GM21367 (cell line): ENCODE measurements around the gene TFEB.

Experiments
- ATAC-seq: cut with Tn5 transposase; IDR thresholded peaks from one replicate; pipeline ENCODE4 v1.9.1; 2021; ENCODE audit not compliant: unreplicated experiment

Gene TFEB

DNA sequence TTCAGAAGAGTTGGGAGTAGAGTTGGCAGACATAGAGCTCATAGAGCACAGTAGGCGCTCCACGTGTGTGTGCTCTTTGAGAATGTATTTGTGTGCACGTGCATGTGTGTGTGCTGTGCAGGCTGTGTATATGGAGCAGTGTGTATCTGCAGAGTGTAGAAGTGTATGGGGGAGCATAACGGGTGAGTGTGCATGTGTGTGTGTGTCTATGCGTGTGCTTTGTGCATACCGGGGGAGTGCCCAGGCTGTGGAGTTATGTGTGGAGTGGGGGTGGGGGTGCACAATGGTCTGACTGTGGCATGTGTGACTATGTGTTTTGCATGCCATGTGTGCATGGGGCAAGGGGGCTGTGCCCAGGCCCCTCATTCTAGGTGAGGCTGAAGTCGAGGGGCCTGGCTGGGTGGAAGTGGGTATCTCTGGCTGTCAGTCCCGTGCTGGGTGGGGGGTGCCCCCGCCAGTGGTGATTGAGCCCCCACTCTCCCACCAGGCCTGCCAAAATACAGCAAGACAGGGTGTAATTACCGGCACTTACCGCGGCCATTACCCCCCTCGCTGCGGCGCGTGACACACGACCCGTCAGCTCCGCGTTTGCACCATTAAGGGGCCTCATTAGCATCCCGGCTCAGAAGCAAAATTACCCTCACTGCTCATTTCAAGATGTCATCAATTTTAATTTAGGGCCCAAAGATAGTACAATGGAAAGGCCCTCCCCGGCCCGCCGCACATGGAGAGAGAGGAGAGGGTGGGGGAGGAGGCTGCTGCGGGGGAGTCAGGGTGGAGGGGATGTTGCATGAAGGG is 58.1 kb downstream of the TFEB start:
- no peak for ATAC-seq

GRCh38 chr6:41676431-41676830 is 59.0 kb downstream of the TFEB start:
- no peak for ATAC-seq

GRCh38 chr6:41675992-41676391 is 59.4 kb downstream of the TFEB start:
- ATAC-seq = no peak

DNA sequence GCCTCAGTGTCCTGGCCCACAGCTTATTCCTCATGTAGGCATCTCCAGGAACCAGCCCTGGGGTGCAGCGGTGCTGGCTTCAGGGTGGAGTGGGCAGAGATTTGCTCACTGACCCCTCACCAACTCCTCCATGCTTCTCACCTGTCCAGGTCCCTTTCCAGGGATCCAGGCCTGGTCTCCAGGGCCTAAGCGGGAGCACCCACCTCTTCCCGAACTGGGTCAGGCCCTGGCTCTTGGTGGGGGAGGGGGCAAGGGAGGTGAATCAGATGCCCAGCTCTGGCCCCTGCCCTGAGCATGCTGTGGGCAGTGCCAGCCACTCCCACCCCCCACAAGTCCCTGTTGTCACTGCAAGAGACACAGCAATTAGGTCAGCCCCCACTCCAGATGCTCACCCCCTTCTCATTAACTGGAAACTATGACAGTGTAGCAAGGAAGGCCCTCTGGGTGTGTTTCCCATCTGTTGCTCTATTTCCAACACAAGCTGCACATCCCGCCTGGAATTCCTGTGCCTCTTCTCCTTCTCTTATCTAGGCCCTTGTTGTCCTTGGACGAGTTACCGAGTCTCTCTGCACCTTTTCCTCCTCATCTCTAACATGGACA is 60.1 kb downstream of the TFEB start:
- ATAC-seq = no peak

DNA sequence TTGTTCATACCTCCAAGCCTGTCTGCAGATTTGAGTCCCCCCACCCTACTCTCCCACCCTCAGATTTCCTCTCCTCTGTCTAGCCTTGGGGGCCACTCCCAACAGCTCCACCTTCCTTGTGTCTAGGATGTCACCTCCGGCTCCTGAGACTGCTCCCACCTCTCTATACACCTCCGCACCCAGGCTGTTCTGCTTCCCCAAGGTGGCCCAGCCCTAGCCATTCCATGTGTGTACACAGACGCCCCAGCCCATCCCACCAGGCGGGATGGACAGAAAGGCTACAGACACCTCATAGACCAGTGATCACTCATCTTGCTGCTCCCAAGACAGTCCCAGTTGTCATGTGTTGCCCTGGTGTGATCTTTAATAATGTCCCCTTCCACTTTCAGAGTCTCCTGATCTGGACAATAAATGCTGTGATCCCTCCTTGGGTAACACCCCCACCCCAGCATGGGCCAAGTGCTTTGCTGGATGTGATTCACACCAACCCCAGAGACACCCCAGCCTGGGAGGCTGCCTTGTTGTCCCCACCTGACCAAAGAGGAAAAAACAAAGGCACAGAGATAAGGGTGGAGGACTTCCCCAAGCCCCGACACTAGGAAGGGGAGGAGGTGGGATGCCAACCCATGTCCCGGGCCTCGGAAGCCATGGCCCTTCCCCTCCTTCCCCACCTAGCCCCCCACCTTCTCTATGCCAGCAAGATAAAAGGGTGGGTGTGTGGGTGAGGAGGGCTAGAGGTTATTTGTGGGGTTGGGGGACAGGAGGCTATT is 61.0 kb downstream of the TFEB start:
- no peak for ATAC-seq

DNA sequence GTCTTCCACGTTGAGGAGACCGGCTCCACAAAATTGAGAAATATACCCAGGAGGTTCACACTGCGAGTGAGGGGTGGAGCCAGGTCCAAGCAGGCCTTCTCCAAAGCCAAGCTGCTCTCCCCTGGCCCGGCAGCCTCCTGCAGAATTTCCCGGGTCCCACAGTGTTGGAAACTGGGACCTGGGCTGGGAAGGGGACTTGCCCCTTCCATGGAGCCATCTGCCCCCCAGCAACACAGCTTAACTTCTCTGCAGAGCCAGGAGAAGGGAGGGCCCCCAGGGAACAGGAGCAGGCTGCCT is 61.8 kb downstream of the TFEB start:
- no peak for ATAC-seq

DNA sequence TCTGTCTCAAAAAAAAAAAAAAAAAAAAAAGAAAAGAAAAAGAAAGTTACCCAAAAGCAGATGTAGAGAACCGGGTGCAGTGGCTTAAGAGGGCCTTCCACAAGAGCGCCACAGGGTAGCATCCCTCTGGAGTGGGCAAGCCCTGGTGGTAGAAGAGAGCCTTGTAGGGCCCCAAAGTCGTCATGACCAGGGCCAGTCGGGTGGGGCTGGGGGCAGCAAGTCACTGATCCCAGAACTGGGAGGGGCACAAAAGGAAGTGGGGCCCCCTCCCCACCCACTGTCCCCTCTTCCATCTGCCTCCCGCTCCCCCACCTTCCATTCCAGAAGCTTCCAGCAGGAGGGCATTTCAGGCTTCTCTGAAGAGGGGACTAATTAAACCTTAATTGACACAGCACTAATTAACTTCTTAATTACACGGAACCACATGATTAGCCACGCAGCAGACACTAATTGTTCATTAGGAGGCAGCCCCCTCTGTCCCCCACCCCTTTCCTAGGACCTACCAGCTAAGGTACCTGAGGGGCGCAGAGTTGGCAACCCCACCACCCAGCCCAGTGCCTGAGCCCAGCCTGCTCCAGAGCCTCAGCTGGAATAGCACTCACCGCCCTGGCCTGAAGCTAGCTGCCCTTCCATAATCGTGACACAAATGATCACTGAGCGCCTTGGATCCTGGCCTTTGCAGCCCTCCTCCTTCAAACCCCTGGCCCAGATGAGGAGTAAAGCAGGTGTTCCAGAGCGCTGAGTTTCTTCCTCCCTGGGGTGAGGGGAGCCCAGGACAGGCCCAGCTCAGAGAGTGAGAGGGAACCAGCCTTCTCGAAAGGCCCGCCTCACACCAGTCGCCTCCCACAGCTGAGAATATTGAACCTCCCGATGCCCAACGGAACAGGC is 62.3 kb downstream of the TFEB start:
- ATAC-seq = no peak

DNA sequence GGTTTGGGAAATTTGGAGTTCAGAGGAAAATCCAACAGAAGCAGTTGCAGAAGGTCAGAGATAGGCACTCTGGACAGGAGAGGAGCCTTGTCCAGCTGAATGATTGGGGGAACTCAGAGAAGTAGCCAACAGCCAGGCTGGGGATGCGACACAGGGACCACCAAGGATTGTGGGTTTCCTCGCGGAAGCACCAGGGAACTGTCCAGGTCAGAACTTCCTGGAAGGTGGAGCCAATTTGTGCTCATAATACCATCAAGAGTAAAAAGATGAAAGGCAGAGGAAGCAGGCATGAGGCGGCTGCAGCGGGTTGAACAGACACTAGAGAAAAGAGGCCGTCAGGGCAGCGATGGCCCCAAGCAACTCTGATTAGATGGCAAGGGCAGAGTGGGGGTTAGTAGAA is 63.4 kb downstream of the TFEB start:
- no peak for ATAC-seq

GRCh38 chr6:41671376-41671775 is 64.0 kb downstream of the TFEB start:
- no peak for ATAC-seq

DNA sequence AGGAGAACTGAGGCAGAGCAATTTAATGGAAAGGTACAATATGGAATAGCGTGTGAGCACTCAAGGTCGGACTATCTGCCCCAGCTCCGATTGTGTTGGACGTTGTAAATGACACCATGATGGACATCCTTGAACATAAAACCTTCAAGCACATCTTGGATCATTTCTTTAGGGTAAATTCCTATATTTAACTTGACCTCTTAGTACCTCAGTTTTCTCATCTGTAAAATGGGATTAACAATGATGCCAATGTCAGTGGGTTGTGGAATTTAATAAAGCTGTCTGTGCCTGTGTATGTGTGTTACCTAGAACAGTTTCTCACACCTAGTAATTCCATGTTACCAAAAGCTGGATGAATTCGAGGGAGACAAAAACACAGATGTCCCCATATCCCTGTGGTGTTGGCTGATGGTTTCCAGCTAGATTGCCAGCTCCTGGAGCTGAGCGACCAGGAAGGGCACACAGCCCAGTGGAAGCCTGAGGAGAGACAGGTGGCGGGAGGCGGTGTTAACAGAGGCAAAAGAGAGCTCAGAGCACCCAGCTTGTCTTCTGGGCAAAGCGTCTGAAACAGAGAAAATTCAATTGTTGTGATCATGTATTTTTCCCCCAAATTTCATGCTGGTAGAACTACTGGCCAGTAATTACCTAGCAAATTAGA is 64.6 kb downstream of the TFEB start:
- no peak for ATAC-seq

DNA sequence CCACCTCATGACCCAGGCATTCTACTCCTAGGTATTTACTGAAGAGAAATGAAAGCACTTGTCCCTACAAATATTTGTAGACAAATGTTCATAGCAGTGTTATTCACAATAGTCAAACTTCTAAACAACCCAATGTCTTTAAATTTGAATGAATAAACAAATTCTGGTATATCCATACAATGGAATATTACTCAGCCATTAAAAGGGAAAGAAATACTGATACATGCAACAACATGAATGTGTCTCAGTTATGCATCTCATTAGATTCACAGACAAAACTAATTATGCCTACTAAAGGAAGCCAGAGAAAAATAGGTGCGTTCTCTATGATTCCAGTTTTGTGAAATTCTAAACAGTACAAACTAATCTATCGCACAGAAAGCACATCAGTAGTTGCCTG is 66.4 kb downstream of the TFEB start:
- no peak for ATAC-seq

- ATAC-seq = no peak
These were observed 68.2 kb downstream of the TFEB start for GRCh38 chr6:41667195-41667594.

GRCh38 chr6:41664271-41664670 is 71.1 kb downstream of the TFEB start:
- ATAC-seq = no peak

GRCh38 chr6:41663568-41663967 is 71.8 kb downstream of the TFEB start:
- no peak for ATAC-seq

- ATAC-seq = no peak
These were observed 75.5 kb downstream of the TFEB start for GRCh38 chr6:41659935-41660334.

DNA sequence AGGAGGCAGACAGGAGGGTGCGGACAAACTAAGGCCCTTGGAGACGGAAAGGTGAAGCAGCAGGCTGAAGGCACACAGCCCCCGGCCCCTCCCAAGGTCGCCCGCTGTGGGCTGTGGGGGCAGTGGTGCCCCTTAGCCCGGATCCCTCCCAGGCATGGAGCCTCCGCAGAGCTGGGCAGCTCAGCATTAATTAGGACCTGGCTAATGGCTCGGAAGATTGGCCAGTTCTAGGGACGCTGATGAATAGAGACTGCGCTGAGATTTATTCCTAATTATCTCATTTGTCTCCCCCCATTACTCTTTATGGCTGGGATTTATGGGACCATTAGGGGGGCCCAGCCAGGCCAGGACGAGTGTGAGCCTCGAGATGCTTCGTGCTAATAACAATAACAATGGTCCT is 76.8 kb downstream of the TFEB start:
- no peak for ATAC-seq

DNA sequence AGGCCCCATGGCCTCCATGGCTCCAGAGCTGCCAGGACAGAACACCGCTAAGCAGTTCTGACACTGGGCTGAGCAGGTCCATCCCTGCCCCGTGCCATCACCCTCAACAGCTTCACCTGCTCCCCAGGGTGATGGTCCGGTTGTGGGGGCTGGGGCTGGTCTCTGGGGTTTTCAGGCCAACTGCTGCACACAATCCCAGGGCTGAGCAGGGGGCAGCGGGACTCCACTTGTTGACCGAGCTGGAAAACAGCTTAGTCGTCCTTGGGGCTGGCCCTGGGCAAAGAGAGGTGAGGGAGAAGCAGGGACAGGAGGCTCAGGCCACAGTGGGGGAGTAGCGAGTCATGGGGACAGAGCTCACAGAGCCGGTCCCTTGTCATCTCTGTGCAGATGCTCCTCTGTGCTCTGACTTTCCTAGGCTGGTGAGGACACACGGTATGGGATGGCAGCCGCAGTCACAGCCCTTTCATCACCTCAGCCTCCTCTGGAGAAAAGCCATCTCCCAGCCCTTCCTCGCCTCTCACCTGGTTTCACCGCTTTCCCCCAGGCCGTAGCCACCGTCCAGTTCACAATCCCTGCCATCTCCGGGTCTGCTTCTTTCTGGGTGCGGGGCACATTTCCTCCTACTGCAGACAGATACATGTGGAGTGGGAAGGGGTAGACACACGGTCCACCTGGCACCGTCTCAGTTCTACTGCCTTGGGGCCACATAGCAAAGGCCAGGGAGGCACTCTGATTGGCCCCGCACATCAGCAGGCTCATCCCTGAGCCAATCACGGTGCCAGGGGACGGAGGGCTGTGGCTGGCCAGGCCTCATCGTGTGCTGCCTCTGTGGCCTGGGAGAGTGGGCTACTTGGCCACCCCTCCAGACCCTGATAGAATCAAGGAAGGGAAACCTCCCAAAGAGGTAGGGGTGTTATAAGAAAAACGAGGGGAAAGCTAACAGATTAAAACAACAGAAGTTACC is 78.0 kb downstream of the TFEB start:
- ATAC-seq = no peak

DNA sequence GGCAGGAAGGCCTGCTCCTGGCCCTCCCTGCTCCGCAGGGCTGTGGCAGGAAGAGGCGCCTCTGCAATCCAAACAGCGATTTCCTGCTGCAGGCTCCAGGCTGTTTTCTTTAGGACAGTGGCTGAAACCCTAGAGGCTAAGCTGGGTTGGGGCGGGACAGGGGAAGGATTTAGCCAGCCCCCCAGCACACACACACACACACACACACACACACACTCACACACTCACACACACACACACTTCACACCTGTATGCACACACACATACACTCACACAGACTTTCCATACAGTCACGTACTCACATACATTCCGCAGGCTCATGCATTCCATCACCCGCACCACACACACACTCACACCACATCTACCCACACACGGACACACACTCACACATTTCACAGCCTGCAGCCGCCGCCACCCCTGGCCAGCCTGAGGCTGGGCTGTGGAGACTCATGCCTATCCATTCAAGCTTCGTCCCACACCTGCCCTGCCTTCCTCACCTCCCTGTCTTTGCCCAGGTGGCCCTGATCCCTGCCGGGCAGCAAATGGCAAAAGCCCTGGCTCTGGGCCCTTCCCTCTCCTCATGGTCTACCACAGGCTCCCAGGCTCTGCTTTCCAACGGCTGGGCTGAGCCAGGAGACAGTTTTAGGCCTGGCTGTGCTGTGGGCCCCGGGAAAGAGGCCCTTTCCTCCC is 79.3 kb downstream of the TFEB start:
- no peak for ATAC-seq

- no peak for ATAC-seq
These were observed 79.8 kb downstream of the TFEB start for GRCh38 chr6:41655646-41656001.
